K562 treated with DMSO at 1 percent for 24 hours (cell line): Measurements from ENCODE around the gene C8G. TPM values are rescaled to one million over a fixed set of nuclear protein-coding genes. Genes with fewer than 3 reads are reported as not detected.

Experiments
- total RNA-seq: library from RNA; unstranded; fragments of 300-600 nt; gene quantifications from 2 replicates; pipeline ENCODE4 v1.2.3, GENCODE V29; 2022; ENCODE audit warnings: low read depth; ENCODE audit not compliant: insufficient read depth

Gene C8G
- total RNA-seq: 1.1 TPM in 1 of 2 replicates, not detected in the other

GRCh38 chr9:136944519-136945332 lies at the start of gene C8G, which contains the start of gene FBXW5:
C8G (plus strand) TSS chr9:136945243; CDS start chr9:136945321, 78 bp downstream.
FBXW5 (minus strand) TSS chr9:136944738; CDS start chr9:136944083, 655 bp downstream.

GRCh38 chr9:136951541-136952320 lies 6.7 kb downstream of the C8G start, which contains the start of gene LCN12:
LCN12 (plus strand) TSS chr9:136952273; CDS start chr9:136952328, 55 bp downstream.

GRCh38 chr9:136977223-136977622 lies 32.2 kb downstream of the C8G start, which contains the start of gene PTGDS:
PTGDS (plus strand) TSS chr9:136977504; CDS start chr9:136977579, 75 bp downstream.

GRCh38 chr9:136982232-136983051 lies 37.4 kb downstream of the C8G start, which contains the start of gene LCNL1:
LCNL1 (plus strand) TSS chr9:136982993; CDS start chr9:136983587, 594 bp downstream.

GRCh38 chr9:136991993-136992818 lies 47.2 kb downstream of the C8G start, which contains the start of gene PAXX:
PAXX (plus strand) TSS chr9:136992422; CDS start chr9:136992444, 22 bp downstream.

Other genes starting within 250 kb of the C8G start
- 17.6 and 20.5 TPM in 2 replicates for gene DIPK1B, start 232.7 kb upstream of the C8G start, total RNA-seq
- gene LCN10, start 202.3 kb upstream of the C8G start, total RNA-seq: 0.50 TPM in 1 of 2 replicates, not detected in the other
- not detected in 2 replicates for gene LCN6, start 196.7 kb upstream of the C8G start, total RNA-seq
- gene LCN8, start 187.0 kb upstream of the C8G start, total RNA-seq: not detected in 2 replicates
- gene LCN15, start 180.7 kb upstream of the C8G start, total RNA-seq: not detected in 2 replicates
- 80.0 and 85.0 TPM in 2 replicates for gene TMEM141, start 153.9 kb upstream of the C8G start, total RNA-seq
- 1.8 and 3.5 TPM in 2 replicates for gene CCDC183, start 148.9 kb upstream of the C8G start, total RNA-seq
- gene RABL6, start 137.3 kb upstream of the C8G start, total RNA-seq: 160 and 181 TPM in 2 replicates
- gene AJM1, start 102.8 kb upstream of the C8G start, total RNA-seq: 12.3 and 15.9 TPM in 2 replicates
- gene PHPT1, start 95.8 kb upstream of the C8G start, total RNA-seq: 163 and 193 TPM in 2 replicates
- gene MAMDC4, start 92.9 kb upstream of the C8G start, total RNA-seq: 1.9 and 3.1 TPM in 2 replicates
- gene EDF1, start 78.9 kb upstream of the C8G start, total RNA-seq: 668 and 686 TPM in 2 replicates
- gene TRAF2, start 58.7 kb upstream of the C8G start, total RNA-seq: 32.9 and 35.8 TPM in 2 replicates
- gene FBXW5, start 505 bp upstream of the C8G start, total RNA-seq: 150 and 189 TPM in 2 replicates
- gene LCN12, start 7.0 kb downstream of the C8G start, total RNA-seq: not detected in 2 replicates
- 5.6 and 7.3 TPM in 2 replicates for gene PTGDS, start 32.3 kb downstream of the C8G start, total RNA-seq
- not detected in 2 replicates for gene LCNL1, start 37.8 kb downstream of the C8G start, total RNA-seq
- 82.2 and 86.6 TPM in 2 replicates for gene PAXX, start 47.2 kb downstream of the C8G start, total RNA-seq
- 0.64 and 1.7 TPM in 2 replicates for gene CLIC3, start 51.3 kb downstream of the C8G start, total RNA-seq
- 11.0 and 24.1 TPM in 2 replicates for gene ABCA2, start 83.0 kb downstream of the C8G start, total RNA-seq
- not detected in 2 replicates for gene FUT7, start 86.8 kb downstream of the C8G start, total RNA-seq
- gene NPDC1, start 100.9 kb downstream of the C8G start, total RNA-seq: 0.66 and 1.1 TPM in 2 replicates
- gene ENTPD2, start 108.8 kb downstream of the C8G start, total RNA-seq: 0.21 TPM in 1 of 2 replicates, not detected in the other
- 36.1 and 38.7 TPM in 2 replicates for gene SAPCD2, start 125.3 kb downstream of the C8G start, total RNA-seq
- 9.0 and 9.6 TPM in 2 replicates for gene UAP1L1, start 132.3 kb downstream of the C8G start, total RNA-seq
- gene MAN1B1, start 141.7 kb downstream of the C8G start, total RNA-seq: 52.5 and 56.8 TPM in 2 replicates
- gene DPP7, start 169.5 kb downstream of the C8G start, total RNA-seq: 187 and 232 TPM in 2 replicates
- 0.12 and 0.78 TPM in 2 replicates for gene GRIN1, start 193.9 kb downstream of the C8G start, total RNA-seq
- gene LRRC26, start 224.8 kb downstream of the C8G start, total RNA-seq: not detected in 2 replicates
- gene TMEM210, start 226.8 kb downstream of the C8G start, total RNA-seq: not detected in 2 replicates
- gene ANAPC2, start 243.3 kb downstream of the C8G start, total RNA-seq: 57.0 and 62.9 TPM in 2 replicates
- gene SSNA1, start 243.4 kb downstream of the C8G start, total RNA-seq: 231 and 245 TPM in 2 replicates